GM12878 (cell line): ENCODE results near the gene RILPL2. TPM values are rescaled to one million over a fixed set of nuclear protein-coding genes. Genes with fewer than 3 reads are reported as not detected.
A peak's percentile ranks its signal among the peaks of the same experiment; 100 is the strongest.
"Not testable (repeated sequence)": the region's sequence is repeated elsewhere in the genome, so short reads cannot be mapped to it uniquely, and the experiment has no call there.

Source experiments
- ATAC-seq: fragments of 200-7000 bp; cut with Tn5 transposase; 3 replicates; pipeline ENCODE4 v1.9.1; 2020; ENCODE audit warnings: mild to moderate bottlenecking, moderate library complexity
- BruUV-seq: library from RNA; stranded (reverse); fragments of 400-500 nt; replicated peaks from 2 replicates; lab custom pipeline; 2021; lab: Mats Ljungman, UMichigan
- CTCF ChIA-PET: fragments of 300-600 bp; sonication (Branson Sonifier 250); formaldehyde crosslinking; extraction: SDS; loops from one replicate; lab custom pipeline; 2021; ENCODE audit warnings: inconsistent platforms; lab: Yijun Ruan, JAX
- POLR2A ChIA-PET: fragments of 350-600 bp; formaldehyde crosslinking; extraction: SDS; loops from one replicate; lab custom pipeline; 2021; ENCODE audit warnings: inconsistent platforms; lab: Charles Lee
- RAD21 ChIA-PET: fragments of 300-600 bp; sonication (Branson Sonifier 250); formaldehyde crosslinking; loops from one replicate; lab custom pipeline; 2023; ENCODE audit warnings: antibody characterized with exemption; ENCODE audit not compliant: unreplicated experiment; lab: Charles Lee
- SMC1A ChIA-PET: fragments of 300-600 bp; sonication (Branson Sonifier 250); formaldehyde crosslinking; loops from one replicate; lab custom pipeline; 2023; ENCODE audit not compliant: unreplicated experiment, uncharacterized antibody; lab: Charles Lee
- DNase-seq: peaks from one replicate; pipeline ENCODE4 v3.0.0-alpha.2; 2011; ENCODE audit warnings: low read depth, low spot score
- FAIRE-seq: peaks from 3 replicates; lab custom pipeline; 2011; peaks lifted over from hg19 to GRCh38; lab: Jason Lieb, UNC
- H2AFZ ChIP-seq: 2 replicates; pipeline ENCODE4 v1.6.0; 2011; ENCODE audit warnings: low read depth, low read length, control low read depth; ENCODE audit not compliant: control insufficient read depth
- H3K27ac ChIP-seq: 2 replicates; pipeline ENCODE4 v1.5.1; 2011; ENCODE audit warnings: control low read depth; ENCODE audit not compliant: control insufficient read depth, insufficient read depth
- H3K27me3 ChIP-seq, 2 experiments: replicated peaks in 1 of 2; 2 replicates each; pipeline versions ENCODE4 v1.6.0 to v1.6.1; 2011; ENCODE audit warnings: low read length in 1 of 2; ENCODE audit not compliant: control insufficient read depth in 2 of 2, insufficient read depth in 2 of 2
- H3K36me3 ChIP-seq, 2 experiments: 2 replicates each; pipeline ENCODE4 v1.5.1; 2011; ENCODE audit warnings: low read length in 1 of 2; ENCODE audit not compliant: control insufficient read depth in 2 of 2, insufficient read depth in 2 of 2
- H3K4me1 ChIP-seq: 2 replicates; pipeline ENCODE4 v1.6.1; 2011; ENCODE audit warnings: mild to moderate bottlenecking, low read length, moderate library complexity, mixed read lengths; ENCODE audit not compliant: control insufficient read depth, insufficient read depth
- H3K4me2 ChIP-seq: 2 replicates; pipeline ENCODE4 v1.6.0; 2011; ENCODE audit warnings: control low read depth; ENCODE audit not compliant: control insufficient read depth, insufficient read depth
- H3K4me3 ChIP-seq: fragments of 200-600 bp; sonication (generic); 2 replicates; pipeline ENCODE4 v1.5.1; 2016
- H3K79me2 ChIP-seq: 2 replicates; pipeline ENCODE4 v1.6.0; 2011; ENCODE audit warnings: low read length; ENCODE audit not compliant: control insufficient read depth, insufficient read depth
- H3K9ac ChIP-seq: 2 replicates; pipeline ENCODE4 v1.8.0; 2011; ENCODE audit warnings: low read length, control low read depth, mixed read lengths; ENCODE audit not compliant: control insufficient read depth, insufficient read depth
- H3K9me3 ChIP-seq: replicated peaks from 3 replicates; pipeline ENCODE4 v1.5.1; 2011; ENCODE audit warnings: mild to moderate bottlenecking, low read length; ENCODE audit not compliant: control insufficient read depth, insufficient read depth
- H4K20me1 ChIP-seq: 2 replicates; pipeline ENCODE4 v1.6.0; 2011; ENCODE audit not compliant: control insufficient read depth, insufficient read depth
- MEF2A ChIP-seq: IDR thresholded peaks from 2 replicates; pipeline ENCODE4 v1.6.1; 2011; ENCODE audit warnings: low read depth, mild to moderate bottlenecking, low read length, moderate library complexity; ENCODE audit not compliant: insufficient read depth
- NFYA ChIP-seq: IDR thresholded peaks from 2 replicates; pipeline ENCODE4 v1.6.1; 2011; ENCODE audit warnings: low read depth, mild to moderate bottlenecking, low read length, improper control_type of control experiment, borderline replicate concordance
- NFYB ChIP-seq: IDR thresholded peaks from 2 replicates; pipeline ENCODE4 v1.6.1; 2011; ENCODE audit warnings: low read depth, mild to moderate bottlenecking, low read length, improper control_type of control experiment, moderate library complexity; ENCODE audit not compliant: insufficient read depth
- NR2C2 ChIP-seq: IDR thresholded peaks from 2 replicates; pipeline ENCODE4 v1.6.1; 2011; ENCODE audit warnings: borderline replicate concordance, low read depth; ENCODE audit not compliant: control insufficient read depth, insufficient read length
- SIN3A ChIP-seq: IDR thresholded peaks from 2 replicates; pipeline ENCODE4 v1.6.1; 2012; ENCODE audit warnings: low read depth, low read length, improper control_type of control experiment
- TCF12 ChIP-seq: IDR thresholded peaks from 2 replicates; pipeline ENCODE4 v1.6.1; 2011; ENCODE audit warnings: low read depth, mild to moderate bottlenecking, low read length
- WGBS: methylation state at CpG from one replicate; pipeline ENCODE4 v1.1.6; 2016; ENCODE audit warnings: low lambda C conversion rate; ENCODE audit not compliant: insufficient replicate concordance, insufficient coverage; ENCODE audit errors: missing lambda C conversion rate; 5-methylcytosine and 5-hydroxymethylcytosine counted together
- in situ Hi-C: fragments of 300-500 bp; cut with MboI; formaldehyde crosslinking; loops from 9 replicates; pipeline ENCODE4 v1.14.3; 2018; ENCODE audit warnings: mixed read lengths
- intact Hi-C: fragments of 100-400 bp; cut with micrococcal nuclease; formaldehyde crosslinking; loops from one replicate; pipeline ENCODE4 v1.14.2; 2022; ENCODE audit not compliant: unreplicated experiment
- polyA plus RNA-seq, 11 experiments: library from polyadenylated mRNA; depleted of rRNA in 4 of 11; unstranded in 6 of 11; stranded (reverse) in 5 of 11; fragments of >200 nt; fragmentation: Nextera tagmentation in 4 of 11; fragmentation: Illumina TruSeq in 1 of 11; extraction: Ambion mirVana in 4 of 11; extraction: Trizol in 1 of 11; gene quantifications; 1 replicate in 1 of 11; 2 replicates in 10 of 11; pipeline versions ENCODE4 v1.2.1 to v1.2.3, GENCODE V29; 2011 to 2016; ENCODE audit warnings: inconsistent platforms in 2 of 11, missing spikeins in 2 of 11, low read depth in 1 of 11
- total RNA-seq, 4 experiments: library from RNA; depleted of rRNA in 3 of 4; stranded (reverse); fragments of >200 nt in 3 of 4; fragmentation: Illumina TruSeq in 1 of 4; extraction: Trizol in 1 of 4; gene quantifications; 2 replicates each; pipeline versions ENCODE4 v1.2.1 to v1.2.3, GENCODE V29; 2013 to 2021
- TF ChIP-seq, protein P1 (sequence below): fragments of 450-650 bp; IDR thresholded peaks from 2 replicates; pipeline ENCODE4 v1.6.1; 2018; ENCODE audit warnings: mild to moderate bottlenecking, low read depth, moderate library complexity; ENCODE audit not compliant: partially characterized antibody
- TF ChIP-seq, protein P2 (sequence below): fragments of 450-650 bp; IDR thresholded peaks from 2 replicates; pipeline ENCODE4 v1.6.1; 2016; ENCODE audit warnings: mild to moderate bottlenecking

RILPL2 gene
- total and polyA plus RNA-seq, 10 of the 15 experiments (the other 5 are each of a cell fraction or from before 2014, with no cell fraction given), result 3.5 to 38.5 (median 19.7) TPM

GRCh38 chr12:123369229-123369628 lies 67.3 kb downstream of the RILPL2 start:
- no peak for DNase-seq
- 0 out of 2 replicates have a peak overlapping the region, but pooled peaks have one; percentile 24 for H3K27ac ChIP-seq
- intact Hi-C loops, result loop anchor here (5.0 kb wide), 1 partner anchor 1707 kb away; no protein-coding TSS in a partner anchor
- WGBS, result 60% methylated on average over 5 of the region's 5 CpGs
- H3K27me3 ChIP-seq, result no peaks in the 10 kb centered on the region
- in situ Hi-C loops, result no loop called here
- no peaks in the 10 kb centered on the region for H3K36me3 ChIP-seq
- CTCF ChIA-PET, result interaction anchor here (0.6 kb wide), 1 partner anchor 66 kb away, joined by 3 read pairs; no protein-coding TSS in a partner anchor
- peak overlapping the region; percentile 44; the same call in 1 of the 2 replicates for H3K4me2 ChIP-seq
- no peak for ATAC-seq
- peak overlapping the region; percentile 19; the same call in 1 of the 2 replicates for H2AFZ ChIP-seq
- POLR2A ChIA-PET, result interaction anchor here (0.6 to 1.0 kb wide), 2 partner anchors 15 to 217 kb away, joined by 4 to 7 read pairs; partner anchors contain the start of gene KMT5A
- SMC1A ChIA-PET, result interaction anchor here (1.5 kb wide), 1 partner anchor 9 kb away, joined by 4 read pairs; no protein-coding TSS in a partner anchor
- no peak for FAIRE-seq
- no peaks in the 10 kb centered on the region for H4K20me1 ChIP-seq
- peaks cover 8% of the 10 kb centered on the region for H3K4me1 ChIP-seq
- no peaks in the 10 kb centered on the region for H3K9me3 ChIP-seq
- no TSS peak for BruUV-seq
- RAD21 ChIA-PET, result no interaction called here
- H3K4me3 ChIP-seq, result no peak overlapping the region
- no peak overlapping the region for H3K9ac ChIP-seq
- H3K79me2 ChIP-seq, result peaks cover 4% of the 10 kb centered on the region
- TF ChIP-seq, protein P1, sequence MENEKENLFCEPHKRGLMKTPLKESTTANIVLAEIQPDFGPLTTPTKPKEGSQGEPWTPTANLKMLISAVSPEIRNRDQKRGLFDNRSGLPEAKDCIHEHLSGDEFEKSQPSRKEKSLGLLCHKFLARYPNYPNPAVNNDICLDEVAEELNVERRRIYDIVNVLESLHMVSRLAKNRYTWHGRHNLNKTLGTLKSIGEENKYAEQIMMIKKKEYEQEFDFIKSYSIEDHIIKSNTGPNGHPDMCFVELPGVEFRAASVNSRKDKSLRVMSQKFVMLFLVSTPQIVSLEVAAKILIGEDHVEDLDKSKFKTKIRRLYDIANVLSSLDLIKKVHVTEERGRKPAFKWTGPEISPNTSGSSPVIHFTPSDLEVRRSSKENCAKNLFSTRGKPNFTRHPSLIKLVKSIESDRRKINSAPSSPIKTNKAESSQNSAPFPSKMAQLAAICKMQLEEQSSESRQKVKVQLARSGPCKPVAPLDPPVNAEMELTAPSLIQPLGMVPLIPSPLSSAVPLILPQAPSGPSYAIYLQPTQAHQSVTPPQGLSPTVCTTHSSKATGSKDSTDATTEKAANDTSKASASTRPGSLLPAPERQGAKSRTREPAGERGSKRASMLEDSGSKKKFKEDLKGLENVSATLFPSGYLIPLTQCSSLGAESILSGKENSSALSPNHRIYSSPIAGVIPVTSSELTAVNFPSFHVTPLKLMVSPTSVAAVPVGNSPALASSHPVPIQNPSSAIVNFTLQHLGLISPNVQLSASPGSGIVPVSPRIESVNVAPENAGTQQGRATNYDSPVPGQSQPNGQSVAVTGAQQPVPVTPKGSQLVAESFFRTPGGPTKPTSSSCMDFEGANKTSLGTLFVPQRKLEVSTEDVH, result no peak
- TF ChIP-seq NFYB (no peak), TCF12 (no peak), MEF2A (no peak), NR2C2 (no peak), SIN3A (no peak), NFYA (no peak)
- TF ChIP-seq, protein P2, sequence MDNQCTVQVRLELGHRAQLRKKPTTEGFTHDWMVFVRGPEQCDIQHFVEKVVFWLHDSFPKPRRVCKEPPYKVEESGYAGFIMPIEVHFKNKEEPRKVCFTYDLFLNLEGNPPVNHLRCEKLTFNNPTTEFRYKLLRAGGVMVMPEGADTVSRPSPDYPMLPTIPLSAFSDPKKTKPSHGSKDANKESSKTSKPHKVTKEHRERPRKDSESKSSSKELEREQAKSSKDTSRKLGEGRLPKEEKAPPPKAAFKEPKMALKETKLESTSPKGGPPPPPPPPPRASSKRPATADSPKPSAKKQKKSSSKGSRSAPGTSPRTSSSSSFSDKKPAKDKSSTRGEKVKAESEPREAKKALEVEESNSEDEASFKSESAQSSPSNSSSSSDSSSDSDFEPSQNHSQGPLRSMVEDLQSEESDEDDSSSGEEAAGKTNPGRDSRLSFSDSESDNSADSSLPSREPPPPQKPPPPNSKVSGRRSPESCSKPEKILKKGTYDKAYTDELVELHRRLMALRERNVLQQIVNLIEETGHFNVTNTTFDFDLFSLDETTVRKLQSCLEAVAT, result no peak
- TF ChIP-seq, all 136 proteins: peak for 0

DNA sequence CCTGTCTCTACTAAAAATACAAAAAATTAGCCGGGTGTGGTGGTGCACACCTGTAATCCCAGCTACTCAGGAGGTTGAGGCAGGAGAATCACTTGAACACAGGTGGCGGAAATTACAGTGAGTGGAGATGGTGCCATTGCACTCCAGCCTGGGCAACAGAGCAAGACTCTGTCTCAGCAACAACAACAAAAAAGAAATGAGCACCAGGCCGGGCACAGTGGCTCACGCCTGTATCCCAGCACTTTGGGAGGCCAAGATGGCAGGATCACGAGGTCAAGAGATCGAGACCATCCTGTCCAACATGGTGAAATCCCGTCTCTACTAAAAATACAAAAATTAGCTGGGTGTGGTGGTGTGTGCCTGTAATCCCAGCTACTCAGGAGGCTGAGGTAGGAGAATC lies 68.1 kb downstream of the RILPL2 start:
- RAD21 ChIA-PET, result interaction anchor here (1.1 kb wide), 1 partner anchor 15 kb away, joined by 4 read pairs; the partner anchor contains the start of gene KMT5A
- H3K79me2 ChIP-seq, result peaks cover 12% of the 10 kb centered on the region
- H4K20me1 ChIP-seq, ATAC-seq, H3K4me2 ChIP-seq, FAIRE-seq, DNase-seq, in situ Hi-C loops, H2AFZ ChIP-seq, H3K4me1 ChIP-seq, H3K9ac ChIP-seq, H3K9me3 ChIP-seq, H3K27ac ChIP-seq, BruUV-seq, H3K36me3 ChIP-seq, H3K27me3 ChIP-seq, H3K4me3 ChIP-seq: not testable (repeated sequence)
- SMC1A ChIA-PET, result interaction anchor here (1.3 to 1.5 kb wide), 2 partner anchors 10 to 15 kb away, joined by 4 to 5 read pairs; partner anchors contain the start of gene KMT5A
- intact Hi-C loops, result loop anchor here (5.0 kb wide), 1 partner anchor 1706 kb away; no protein-coding TSS in a partner anchor
- WGBS, result 98% methylated on average over 7 of the region's 7 CpGs
- CTCF ChIA-PET, result interaction anchor here (0.7 kb wide), 2 partner anchors 78 to 206 kb away, joined by 3 read pairs; no protein-coding TSS in a partner anchor
- POLR2A ChIA-PET, result interaction anchor here (1.0 kb wide), 1 partner anchor 19 kb away, joined by 3 read pairs; no protein-coding TSS in a partner anchor
